Heart right ventricle (tissue), 16 donors: ENCODE results near the gene HMGCL. TPM values are rescaled to one million over a fixed set of nuclear protein-coding genes. Genes with fewer than 3 reads are reported as not detected.
"Not testable (repeated sequence)": the region's sequence is repeated elsewhere in the genome, so short reads cannot be mapped to it uniquely, and the experiment has no call there.

Experiments used
- ATAC-seq, 8 donors: fragments of 200-7000 bp; cut with Tn5 transposase; one replicate each; pipeline ENCODE4 v1.9.1; 2020; ENCODE audit warnings: mild to moderate bottlenecking in 8 of 8, moderate library complexity in 8 of 8, moderate number of reproducible peaks in 1 of 8
- DNase-seq, 2 donors: peaks; one replicate each; pipeline ENCODE4 v3.0.0-alpha.2; 2020
- H3K27ac ChIP-seq, 10 donors: fragments of 200-600 bp; sonication (generic) in 2 of 10; one replicate each; pipeline versions ENCODE4 v1.5.0 to v1.8.0; 2020 to 2022; ENCODE audit warnings: mild to moderate bottlenecking in 3 of 10
- H3K27me3 ChIP-seq, 7 donors: fragments of 200-600 bp; one replicate each; pipeline ENCODE4 v1.8.0; 2021 to 2022; ENCODE audit warnings: mild to moderate bottlenecking in 2 of 7
- H3K36me3 ChIP-seq, 9 donors: fragments of 200-600 bp; sonication (generic) in 1 of 9; one replicate each; pipeline versions ENCODE4 v1.5.0 to v1.8.0; 2020 to 2022; ENCODE audit warnings: mild to moderate bottlenecking in 2 of 9
- H3K4me1 ChIP-seq, 9 donors: fragments of 200-600 bp; sonication (generic) in 1 of 9; one replicate each; pipeline versions ENCODE4 v1.5.0 to v1.8.0; 2020 to 2022; ENCODE audit warnings: mild to moderate bottlenecking in 4 of 9
- H3K4me3 ChIP-seq, 10 donors: fragments of 200-600 bp; sonication (generic) in 2 of 10; one replicate each; pipeline versions ENCODE4 v1.5.0 to v1.8.0; 2020 to 2022; ENCODE audit warnings: mild to moderate bottlenecking in 7 of 10, moderate library complexity in 2 of 10
- H3K9me3 ChIP-seq, 11 donors: fragments of 200-600 bp in 10 of 11; sonication (generic) in 2 of 11; one replicate each; pipeline versions ENCODE4 v1.5.0 to v1.8.0; 2013 to 2022; ENCODE audit warnings: mild to moderate bottlenecking in 2 of 11, control low read depth in 1 of 11, moderate library complexity in 1 of 11
- CTCF ChIP-seq, 9 donors: fragments of 200-600 bp; sonication (generic) in 2 of 9; IDR thresholded peaks; one replicate each; pipeline versions ENCODE4 v1.5.0 to v1.8.0; 2021 to 2022; ENCODE audit warnings: antibody characterized with exemption in 9 of 9, mild to moderate bottlenecking in 5 of 9, moderate library complexity in 1 of 9
- WGBS, 2 donors: extraction: QIAGEN DNeasy Blood & Tissue Kit; methylation state at CpG; one replicate each; pipeline ENCODE4 v1.1.7; 2013; ENCODE audit warnings: inconsistent platforms in 1 of 2; 5-methylcytosine and 5-hydroxymethylcytosine counted together
- intact Hi-C, 10 donors: fragments of 100-400 bp; cut with DNase I; formaldehyde crosslinking; loops; one replicate each; pipeline versions ENCODE4 v1.11.1 to v1.14.2; 2022
- polyA plus RNA-seq, 2 donors: library from polyadenylated mRNA; stranded (reverse); fragments of 200-250 nt; gene quantifications; one replicate each; pipeline ENCODE4 v1.2.3, GENCODE V29; 2013
- total RNA-seq, 10 donors: library from RNA; stranded (reverse); fragmentation: NEBNext Ultra II Directional in 3 of 10; extraction: Animal tissue kit (Norgen Biotek cat#: 25700) in 3 of 10; gene quantifications; one replicate each; pipeline versions ENCODE4 v1.2.1 to v1.2.4, GENCODE V29; 2021 to 2023
- donor health status: Arrhythmogenic right ventricular cardiomyopathy.
- donor health status: ischemic (EF 13 %, LVEDD 7.1; RV severe dilation, severe dysfunction).
- donor health status: healthy with polysubstance abuse.
- donor health status: DM: no; HTN: yes; CAD: no.
- donor health status: DM: no; HTN: no; CAD: no.
- donor health status: ischemic (EF 25% LVEDD 6.9; RV normal size, moderate dysfunction).
- donor health status: ischemic (EF 25% LVEDD 5.7; RV mildly dilated, moderate dysfunction).
- donor health status: healthy.
- donor health status: DM: yes; HTN: yes; CAD: no.
- donor health status: Ischemic cardiomyopathy.
- donor health status: ischemic (EF 35%, LVEDD 5.7; RV mildly dilated, moderate dysfunction).
- donor health status: nonischemic (EF 11% LVEDD 7.7; RV severe dilation, severe dysfunction).
- donor health status: DM: yes; HTN: yes; CAD: no.
- donor health status: PGD.
- donor health status: ischemic (EF 29% LVEDD 5.4; RV normal size, mild dysfunction).
- donor health status: nonischemic (EF 23%, LVEDD 6.1; RV moderate dilation, normal function).

HMGCL gene
- total and polyA plus RNA-seq, 12 donors = 25.7 to 44.3 (median 37.0) TPM

- H3K9me3 ChIP-seq = no peaks in the 10 kb centered on the region
- no peak for TF ChIP-seq CTCF (IDR thresholded peaks at IDR 0.05)
- H3K4me1 ChIP-seq = peaks cover 10 to 39% (median 31%) of the 10 kb centered on the region in 9 donors
- peaks cover 0 to 55% (median 8%) of the 10 kb centered on the region in 9 donors for H3K36me3 ChIP-seq
- no peak overlapping the region for H3K27ac ChIP-seq
- intact Hi-C loops = no loop called here
- no peaks in the 10 kb centered on the region for H3K27me3 ChIP-seq
- DNase-seq = no peak
- ATAC-seq = no peak
- H3K4me3 ChIP-seq = no peak overlapping the region
- WGBS, 2 donors = 79 to 84% methylated on average over 16 of the region's 16 CpGs
Measured at GRCh38 chr1:23795676-23796465, 29.4 kb downstream of the HMGCL start.

- WGBS, 2 donors = 77 to 78% methylated on average over 9 of the region's 9 CpGs
Measured at GRCh38 chr1:23794732-23795182, 30.5 kb downstream of the HMGCL start.

GRCh38 chr1:23793861-23794731, 31.1 kb downstream of the HMGCL start:
- ATAC-seq = no peak
- TF ChIP-seq CTCF (IDR thresholded peaks at IDR 0.05) = no peak
- WGBS, 2 donors = 71 to 73% methylated on average over 18 to 21 of the region's 21 CpGs
- no peak for DNase-seq
- intact Hi-C loops = no loop called here
- Histone ChIP-seq H3K9me3 (no peaks in the 10 kb centered on the region), H3K36me3 (peaks cover 0 to 55% (median 8%) of the 10 kb centered on the region in 9 donors), H3K27ac (peak overlapping the region in 1 of 10 donors; percentile 15), H3K4me1 (peaks cover 4 to 41% (median 30%) of the 10 kb centered on the region in 9 donors), H3K27me3 (no peaks in the 10 kb centered on the region), H3K4me3 (no peak overlapping the region)

More at GRCh38 chr1:23794732-23795182, 30.5 kb downstream of the HMGCL start:
- H3K9me3 ChIP-seq, H3K27ac ChIP-seq, intact Hi-C loops, H3K4me3 ChIP-seq, DNase-seq, ATAC-seq, H3K27me3 ChIP-seq: not testable (repeated sequence)
- peaks cover 0 to 55% (median 8%) of the 10 kb centered on the region in 9 donors for H3K36me3 ChIP-seq
- peaks cover 10 to 46% (median 37%) of the 10 kb centered on the region in 9 donors for H3K4me1 ChIP-seq

- ATAC-seq = peak in 4 of 8 donors; percentile 7 to 31 (median 16)
- H3K4me3 ChIP-seq = no peak overlapping the region
- intact Hi-C loops = no loop called here
- H3K36me3 ChIP-seq = peaks cover 0 to 56% (median 17%) of the 10 kb centered on the region in 9 donors
- no peak for TF ChIP-seq CTCF (IDR thresholded peaks at IDR 0.05)
- peaks cover 4 to 37% (median 27%) of the 10 kb centered on the region in 9 donors for H3K4me1 ChIP-seq
- DNase-seq = peak in 1 of 2 donors; percentile 54
- 59 to 61% methylated on average over 16 of the region's 16 CpGs for WGBS, 2 donors
- H3K27ac ChIP-seq = peak overlapping the region in 1 of 10 donors; percentile 15
- no peaks in the 10 kb centered on the region for H3K9me3 ChIP-seq
- H3K27me3 ChIP-seq = no peaks in the 10 kb centered on the region
Measured at GRCh38 chr1:23793018-23793781, 32.0 kb downstream of the HMGCL start.
